Endothelial cell of umbilical vein (primary cell): ENCODE measurements around the gene NOL6. TPM values are rescaled to one million over a fixed set of nuclear protein-coding genes. Genes with fewer than 3 reads are reported as not detected.

Experiments used
- BruUV-seq: library from RNA; stranded (reverse); fragments of 400-500 nt; replicated peaks from 2 replicates; lab custom pipeline; 2021; lab: Mats Ljungman, UMichigan
- CTCF ChIA-PET: fragments of 300-600, 350-600 bp; sonication (Branson Sonifier 250); formaldehyde crosslinking; loops from one replicate; lab custom pipeline; 2021; ENCODE audit warnings: antibody characterized with exemption, inconsistent platforms; lab: Charles Lee
- POLR2A ChIA-PET: fragments of 300-600, 350-600 bp; sonication (Branson Sonifier 250); formaldehyde crosslinking; loops from one replicate; lab custom pipeline; 2021; ENCODE audit warnings: antibody characterized with exemption, inconsistent platforms; lab: Charles Lee
- DNase-seq: peaks from one replicate; pipeline ENCODE4 v3.0.0-alpha.2; 2011; ENCODE audit warnings: low read depth, low spot score
- FAIRE-seq: peaks from 2 replicates; lab custom pipeline; 2011; peaks lifted over from hg19 to GRCh38; lab: Jason Lieb, UNC
- H2AFZ ChIP-seq: 2 replicates; pipeline ENCODE4 v1.6.0; 2012; ENCODE audit warnings: low read depth, low read length, control low read depth, inconsistent platforms
- H3K27ac ChIP-seq: 2 replicates; pipeline ENCODE4 v1.5.1; 2011; ENCODE audit warnings: low read depth, mild to moderate bottlenecking, control low read depth, low read length, moderate library complexity; ENCODE audit not compliant: insufficient read depth
- H3K27me3 ChIP-seq, 2 experiments: 2 replicates each; pipeline versions ENCODE4 v1.6.0 to v1.6.1; 2011; ENCODE audit warnings: low read length in 2 of 2, mixed read lengths in 1 of 2; ENCODE audit not compliant: control insufficient read depth in 2 of 2, insufficient read depth in 2 of 2
- H3K36me3 ChIP-seq, 2 experiments: 2 replicates in 1 of 2; 3 replicates in 1 of 2; pipeline ENCODE4 v1.5.1; 2011; ENCODE audit warnings: low read length in 2 of 2, mild to moderate bottlenecking in 1 of 2, moderate library complexity in 1 of 2; ENCODE audit not compliant: control insufficient read depth in 2 of 2, insufficient read depth in 2 of 2; ENCODE audit errors: extremely low read depth in 1 of 2
- H3K4me1 ChIP-seq: 3 replicates; pipeline ENCODE4 v1.5.1; 2011; ENCODE audit warnings: mild to moderate bottlenecking, low read length; ENCODE audit not compliant: control insufficient read depth, insufficient read depth; ENCODE audit errors: extremely low read depth
- H3K4me2 ChIP-seq: 2 replicates; pipeline ENCODE4 v1.6.1; 2011; ENCODE audit warnings: low read length, control low read depth, mixed read lengths; ENCODE audit not compliant: insufficient read depth
- H3K4me3 ChIP-seq, 3 experiments: fragments of 200-600 bp in 1 of 3; sonication (generic), shearing (Covaris generic) in 1 of 3; replicated peaks in 1 of 3; 2 replicates each; pipeline ENCODE4 v1.5.1; 2011 to 2016; ENCODE audit warnings: control low read depth in 3 of 3, low read length in 3 of 3, mild to moderate bottlenecking in 2 of 3, inconsistent platforms in 1 of 3, low read depth in 1 of 3, moderate library complexity in 1 of 3; ENCODE audit not compliant: insufficient read depth in 1 of 3
- H3K79me2 ChIP-seq: 2 replicates; pipeline ENCODE4 v1.6.0; 2012; ENCODE audit warnings: low read length, inconsistent platforms; ENCODE audit not compliant: control insufficient read depth, insufficient read depth
- H3K9ac ChIP-seq: replicated peaks from 2 replicates; pipeline ENCODE3; 2011; ENCODE audit warnings: low read length, control low read depth; ENCODE audit not compliant: insufficient read depth; ENCODE audit errors: extremely low read depth
- H3K9me1 ChIP-seq: replicated peaks from 3 replicates; pipeline ENCODE4 v1.6.0; 2011; ENCODE audit warnings: mild to moderate bottlenecking, low read length; ENCODE audit not compliant: control insufficient read depth, insufficient read depth; ENCODE audit errors: extremely low read depth
- H3K9me3 ChIP-seq: replicated peaks from 2 replicates; pipeline ENCODE4 v1.5.1; 2012; ENCODE audit warnings: low read length, inconsistent platforms; ENCODE audit not compliant: control insufficient read depth, insufficient read depth
- H4K20me1 ChIP-seq: replicated peaks from 2 replicates; pipeline ENCODE3; 2011; ENCODE audit warnings: mild to moderate bottlenecking, low read length; ENCODE audit not compliant: control insufficient read depth, insufficient read depth; ENCODE audit errors: extremely low read depth
- CTCF ChIP-seq, 2 donors: IDR thresholded peaks; 1 replicate in 1 of 2; 2 replicates in 1 of 2; pipeline ENCODE4 v1.5.1; 2011; ENCODE audit warnings: low read length in 2 of 2, mild to moderate bottlenecking in 2 of 2, moderate library complexity in 2 of 2, control low read depth in 1 of 2, inconsistent platforms in 1 of 2, low read depth in 1 of 2; ENCODE audit not compliant: insufficient read depth in 1 of 2; ENCODE audit errors: extremely low read depth in 1 of 2
- EZH2 ChIP-seq: IDR thresholded peaks from 2 replicates; pipeline ENCODE4 v1.6.1; 2012; ENCODE audit warnings: borderline replicate concordance, low read depth, mild to moderate bottlenecking, moderate library complexity, low read length, inconsistent platforms; ENCODE audit not compliant: severe bottlenecking
- FOS ChIP-seq: IDR thresholded peaks from 2 replicates; pipeline ENCODE4 v1.6.1; 2011; ENCODE audit warnings: mild to moderate bottlenecking, low read length, moderate library complexity, borderline replicate concordance; ENCODE audit not compliant: insufficient read depth
- MYC ChIP-seq: IDR thresholded peaks from one replicate; pipeline ENCODE4 v1.6.1; 2011; ENCODE audit warnings: mild to moderate bottlenecking, low read depth, low read length
- dilution Hi-C: fragments of 300-500 bp; cut with MboI; formaldehyde crosslinking; loops from one replicate; pipeline ENCODE4 v1.15.0; 2019; ENCODE audit warnings: low sequenced_read_pairs; ENCODE audit not compliant: extremely low pct_ligation_motif_present
- intact Hi-C: fragments of 100-400 bp; cut with micrococcal nuclease; formaldehyde crosslinking; loops from one replicate; pipeline ENCODE4 v1.10.0; 2022
- polyA plus RNA-seq, 4 experiments: library from polyadenylated mRNA; depleted of rRNA in 3 of 4; stranded (reverse) in 3 of 4; unstranded in 1 of 4; fragments of >200 nt; gene quantifications; 2 replicates each; pipeline versions ENCODE4 v1.2.1 to v1.2.3, GENCODE V29; 2011 to 2012; ENCODE audit warnings: missing spikeins in 1 of 4
- total RNA-seq: library from RNA; stranded (reverse); gene quantifications from 2 replicates; pipeline ENCODE4 v1.2.3, GENCODE V29; 2021
- TF ChIP-seq, protein P1 (sequence below): IDR thresholded peaks from 2 replicates; pipeline ENCODE4 v1.6.1; 2011; ENCODE audit not compliant: insufficient read depth, insufficient read length

Gene NOL6
- total and polyA plus RNA-seq, 2 donors (not counting 3 experiments of a cell fraction or from before 2014, with no cell fraction given), result 35.7 to 45.1 TPM

DNA sequence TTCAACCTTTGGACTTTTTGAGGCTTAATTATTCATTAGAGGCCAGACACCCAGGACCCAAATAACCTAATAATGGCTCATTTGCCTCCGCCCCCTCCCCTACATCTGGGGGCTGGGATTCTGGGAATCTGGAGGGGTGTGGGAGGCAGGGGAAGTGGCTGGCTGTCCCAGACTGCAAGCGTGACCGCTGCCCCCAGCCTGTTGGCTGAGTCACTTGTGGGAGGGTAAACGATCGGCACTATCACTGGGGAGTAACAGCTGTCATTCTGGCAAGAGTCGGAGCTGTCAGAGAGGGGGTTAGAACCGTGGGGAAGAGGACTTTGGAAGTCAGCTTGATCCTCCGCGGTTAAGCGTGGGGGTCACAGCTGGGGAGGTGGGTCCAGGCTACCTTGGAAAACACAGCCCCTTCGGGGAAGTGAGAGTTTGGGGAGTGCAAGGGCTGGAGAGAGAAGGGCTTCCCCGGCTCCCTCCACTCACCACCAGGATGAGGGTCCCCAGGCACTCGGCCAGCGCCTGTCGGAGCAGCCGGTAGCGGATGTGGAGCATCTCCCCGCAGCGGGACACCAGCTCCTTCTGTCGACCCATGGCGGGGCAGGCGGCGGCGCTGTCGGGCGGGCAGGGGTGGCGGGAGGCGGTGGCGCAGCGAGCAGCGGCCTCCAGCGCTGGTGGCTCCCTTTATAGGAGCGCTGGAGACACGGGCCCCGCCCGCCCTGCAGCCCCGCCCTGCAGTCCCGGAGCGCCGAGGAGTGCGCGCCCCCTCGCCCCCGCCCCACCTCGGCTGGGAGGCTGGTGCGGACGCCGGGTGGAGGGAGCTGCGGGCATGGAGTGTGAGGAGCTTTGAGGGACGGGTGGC is 26.6 kb downstream of the NOL6 start, which contains the start of gene AQP3:
TSS of gene AQP3 (minus strand) at position 648 of the 853 bp plus-strand sequence. CDS start at position 585, 63 bp downstream.
- H3K4me3 ChIP-seq, result peak within 1 kb of the TSS; percentile 19 to 36 (median 20)
- H3K27ac ChIP-seq, result no peak within 1 kb of the TSS
- H3K9ac ChIP-seq, result no peak within 1 kb of the TSS
- peak; percentile 77 for FAIRE-seq
- H3K9me1 ChIP-seq, result no peaks in the 10 kb centered on the region
- peak; percentile 51 for DNase-seq
- intact Hi-C loops (no loop called here), dilution Hi-C loops (no loop called here)
- peak within 1 kb of the TSS; percentile 87 for H2AFZ ChIP-seq
- POLR2A ChIA-PET, result interaction anchor here (0.6 kb wide), 1 partner anchor 27 kb away, joined by 3 read pairs; the partner anchor contains the start of gene NOL6
- BruUV-seq, result no TSS peak
- CTCF ChIA-PET, result interaction anchor here (0.7 to 2.8 kb wide), 15 partner anchors 9 to 161 kb away, joined by 3 to 27 read pairs (median 6); partner anchors contain the start of gene NOL6
- TF ChIP-seq FOS (peak; percentile 45), EZH2 (no peak), MYC (no peak), CTCF (IDR thresholded peaks at IDR 0.05; ENCODE audit: extremely low read depth in 1 of 2, insufficient read depth in 1 of 2, low read depth in 1 of 2, low read length in 2 of 2) (peak in 1 of 2 donors; percentile 46)
- TF ChIP-seq, protein P1, sequence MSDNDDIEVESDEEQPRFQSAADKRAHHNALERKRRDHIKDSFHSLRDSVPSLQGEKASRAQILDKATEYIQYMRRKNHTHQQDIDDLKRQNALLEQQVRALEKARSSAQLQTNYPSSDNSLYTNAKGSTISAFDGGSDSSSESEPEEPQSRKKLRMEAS, result no peak
- H3K36me3 ChIP-seq, result no peaks in the 10 kb centered on the region
- H3K4me1 ChIP-seq, result peaks cover 3% of the 10 kb centered on the region
- no peaks in the 10 kb centered on the region for H3K79me2 ChIP-seq
- H3K9me3 ChIP-seq, result no peaks in the 10 kb centered on the region
- H3K4me2 ChIP-seq, result peak within 1 kb of the TSS; percentile 81
- no peaks in the 10 kb centered on the region for H4K20me1 ChIP-seq
- H3K27me3 ChIP-seq, result peaks cover 0 to 2% of the 10 kb centered on the region in 2 experiments
